HG03342 (cell line): ENCODE data around the gene OPN4.

Experiments used
- ATAC-seq: cut with Tn5 transposase; IDR thresholded peaks from one replicate; pipeline ENCODE4 v1.9.1; 2021; ENCODE audit warnings: mild to moderate bottlenecking, moderate library complexity; ENCODE audit not compliant: unreplicated experiment

Gene OPN4

GRCh38 chr10:86647773-86648703 is 6.3 kb upstream of the OPN4 start:
- ATAC-seq: no peak

DNA sequence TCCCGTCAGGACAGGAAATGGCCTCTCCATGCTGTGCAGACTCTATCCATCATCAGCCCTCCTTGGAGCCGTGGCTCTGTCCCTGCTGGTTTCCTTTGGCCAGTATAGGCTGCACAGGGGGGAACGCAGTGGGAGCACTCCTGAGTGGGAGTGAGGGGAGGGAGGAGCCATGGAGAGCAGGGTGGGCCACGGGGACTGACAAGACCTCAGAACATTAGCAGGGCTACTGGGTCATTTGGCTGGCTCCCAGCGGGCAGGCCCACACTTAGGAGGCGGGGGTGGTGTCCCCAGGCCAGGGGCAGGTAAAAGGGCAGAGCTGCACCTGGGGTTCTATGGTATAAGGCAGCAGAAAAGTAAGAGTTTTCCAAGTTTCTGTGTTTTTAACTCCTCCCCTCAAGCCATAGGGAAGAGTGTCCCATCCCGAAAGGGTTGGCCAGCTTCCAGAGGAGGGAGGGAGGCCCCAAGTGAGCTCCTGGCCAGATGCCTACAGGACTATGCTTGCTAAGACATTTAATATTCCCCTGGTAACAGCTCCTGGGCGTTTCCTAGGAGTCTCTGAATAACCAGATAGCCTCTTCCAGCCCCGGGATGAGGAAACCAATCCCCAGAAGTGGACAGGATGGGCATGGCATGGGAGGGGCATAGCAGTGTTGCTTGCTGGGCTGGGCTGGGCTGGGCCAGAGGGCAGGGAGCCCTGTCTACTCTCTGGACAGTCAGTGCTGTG is 5.5 kb upstream of the OPN4 start:
- no peak for ATAC-seq

- ATAC-seq: no peak
These were observed 4.7 kb upstream of the OPN4 start for GRCh38 chr10:86649471-86650150.

- no peak for ATAC-seq
These were observed 4.2 kb upstream of the OPN4 start for GRCh38 chr10:86650151-86650550.

DNA sequence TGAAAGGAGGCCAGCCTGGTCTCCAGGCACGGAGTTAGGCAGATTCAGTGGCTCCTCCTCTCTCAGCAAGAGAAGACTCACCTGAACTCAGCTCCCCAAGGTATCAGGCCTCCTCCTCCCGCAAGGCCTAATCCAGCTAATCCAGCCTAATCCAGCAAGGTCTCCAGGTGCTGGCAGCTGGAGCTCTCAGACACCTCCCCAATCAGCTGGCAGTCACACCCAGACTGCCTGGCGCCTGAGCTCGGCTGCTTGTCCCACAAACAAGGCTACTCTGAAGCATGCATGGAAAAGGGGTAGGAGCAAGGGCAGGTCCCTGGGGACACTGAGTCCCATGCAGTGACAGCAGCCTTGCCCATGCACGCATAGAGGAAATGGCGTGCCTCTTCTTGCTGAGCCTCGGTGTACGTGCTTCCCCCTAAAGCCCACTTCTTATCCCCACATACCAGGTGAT is 3.3 kb upstream of the OPN4 start:
- ATAC-seq: no peak

DNA sequence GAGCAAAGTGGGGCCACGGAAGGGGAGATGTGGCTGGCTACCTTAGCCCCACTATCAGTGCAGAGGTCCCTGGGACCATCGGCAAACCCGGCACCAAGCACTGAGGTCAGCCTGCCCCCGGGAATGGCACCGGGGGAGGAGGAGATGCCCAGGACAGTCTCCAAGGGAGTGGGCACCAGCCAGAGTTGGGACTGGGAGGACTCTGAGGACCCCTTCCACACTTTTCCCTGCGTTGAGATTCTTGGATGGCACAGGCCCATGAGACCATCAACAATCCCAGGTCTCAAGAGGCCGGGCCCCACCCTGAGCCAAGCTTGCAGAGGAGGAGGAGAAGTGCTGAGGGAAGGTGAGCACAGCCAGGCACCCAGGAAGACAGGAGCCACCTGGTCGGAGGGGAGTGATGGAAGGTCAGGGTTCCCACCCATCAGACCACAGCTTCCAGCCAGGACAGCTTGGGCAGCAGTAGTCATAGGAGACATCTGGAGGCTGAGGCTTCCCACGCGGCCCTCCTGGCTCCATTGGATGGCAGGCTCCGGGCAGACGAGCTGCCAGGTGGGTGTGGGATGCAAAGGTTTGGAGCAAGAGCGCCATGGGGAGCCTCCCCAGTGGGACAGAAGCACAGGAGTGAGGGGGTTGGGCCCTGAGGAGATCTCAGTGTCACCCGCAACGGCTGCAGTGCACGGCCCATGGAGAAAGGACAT is 2.6 kb upstream of the OPN4 start:
- no peak for ATAC-seq

DNA sequence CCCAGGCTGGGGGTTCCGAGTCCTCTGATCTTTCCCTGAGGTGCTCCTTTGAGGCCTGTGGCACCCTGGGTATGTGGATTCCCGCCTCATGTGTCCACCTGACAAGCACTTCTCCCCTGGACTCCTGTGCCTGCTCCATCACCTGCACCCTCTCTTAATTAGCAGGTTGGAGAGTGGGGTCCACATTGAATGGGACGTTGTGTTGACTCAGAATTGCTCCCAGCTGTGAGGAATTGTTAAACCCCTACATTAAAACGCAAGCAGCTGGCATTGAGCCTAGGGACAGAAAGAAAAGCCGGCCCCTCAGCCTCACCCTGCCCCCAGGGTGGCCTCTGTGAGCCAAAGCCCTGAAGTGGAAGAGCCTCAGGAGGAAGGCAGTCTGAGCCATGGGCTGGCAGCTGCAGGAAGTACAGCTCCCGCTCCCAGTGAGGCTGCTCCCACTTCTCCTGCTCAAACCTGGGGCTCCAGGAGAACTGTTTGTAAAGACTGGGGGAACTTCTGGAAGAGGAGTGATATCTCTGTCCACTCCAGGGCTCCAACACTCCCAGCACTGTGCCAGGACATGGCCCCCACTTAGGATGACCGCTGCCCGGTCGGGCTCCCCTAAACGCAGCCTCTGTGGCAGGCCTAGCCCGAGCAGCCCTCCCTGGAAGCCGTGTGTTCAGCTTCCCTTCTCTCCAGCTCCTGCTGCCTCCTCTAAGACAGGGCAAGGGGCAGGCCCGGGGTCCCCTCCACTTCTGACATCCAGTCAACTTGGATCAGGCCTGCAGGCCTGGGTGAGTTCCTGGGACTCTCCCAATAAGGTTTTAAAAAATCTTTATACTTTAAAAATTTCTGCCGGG is 1.8 kb upstream of the OPN4 start:
- no peak for ATAC-seq

DNA sequence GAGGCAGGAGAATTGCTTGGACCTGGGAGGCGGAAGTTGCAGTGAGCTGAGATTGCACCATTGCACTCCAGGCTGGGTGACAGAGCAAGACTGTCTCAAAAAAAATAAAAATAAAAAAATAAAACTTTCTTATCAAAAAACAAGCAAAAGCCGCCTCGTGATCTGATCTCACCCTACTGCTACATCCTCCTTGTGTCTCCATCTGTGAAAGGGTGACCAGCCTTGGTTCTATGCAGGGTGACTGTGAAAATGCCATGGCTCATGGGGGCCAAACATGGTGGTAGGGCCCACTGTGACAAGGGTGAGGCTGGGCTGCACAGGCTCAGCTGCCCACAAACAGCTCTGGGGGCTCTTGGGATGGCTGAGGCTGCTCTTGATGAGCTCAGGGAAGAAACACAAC is 968 bp upstream of the OPN4 start:
- ATAC-seq: no peak

- ATAC-seq: no peak
These were observed 360 bp upstream of the OPN4 start for GRCh38 chr10:86653987-86654386.

DNA sequence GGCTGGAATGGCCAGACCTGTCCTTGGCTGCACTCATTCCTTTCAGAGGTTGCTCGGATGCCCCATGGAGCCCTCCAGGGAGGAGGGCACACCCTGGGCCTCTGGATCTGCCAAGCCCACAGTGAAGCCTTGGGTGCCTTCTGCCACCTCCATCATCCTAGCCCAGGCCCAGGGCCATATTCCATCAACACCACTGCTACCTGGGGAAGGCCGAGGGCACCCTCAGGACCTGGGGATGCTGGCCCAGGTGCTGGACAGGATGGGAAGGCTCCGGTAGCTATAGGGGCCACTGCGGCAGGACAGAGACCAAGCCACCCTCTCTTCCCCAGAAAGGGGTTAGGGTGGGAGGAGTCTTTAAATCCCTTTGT is 810 bp downstream of the OPN4 start:
- no peak for ATAC-seq

GRCh38 chr10:86655596-86655995 is 1.2 kb downstream of the OPN4 start:
- no peak for ATAC-seq

DNA sequence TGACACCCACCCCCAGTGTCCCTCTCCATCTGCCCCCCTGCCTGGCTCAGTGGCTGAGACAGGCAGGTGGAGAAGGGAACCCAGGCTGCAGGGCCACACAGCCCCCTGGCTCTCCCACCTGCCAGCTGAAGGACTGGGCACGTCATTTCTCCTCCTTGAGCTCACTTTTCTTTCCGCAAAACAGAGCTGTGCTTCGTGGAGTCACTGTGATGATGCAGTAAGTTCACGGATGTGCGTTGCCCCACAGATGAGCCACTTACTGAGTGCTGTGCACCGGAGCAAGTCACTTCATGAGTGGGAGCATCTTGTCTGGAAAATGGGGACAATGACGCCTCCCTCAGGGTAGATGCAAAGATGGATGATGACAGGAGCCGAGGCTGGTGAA is 2.7 kb downstream of the OPN4 start:
- ATAC-seq: no peak

GRCh38 chr10:86657396-86658011 is 3.2 kb downstream of the OPN4 start:
- ATAC-seq: no peak

GRCh38 chr10:86658261-86658741 is 4.0 kb downstream of the OPN4 start:
- no peak for ATAC-seq

DNA sequence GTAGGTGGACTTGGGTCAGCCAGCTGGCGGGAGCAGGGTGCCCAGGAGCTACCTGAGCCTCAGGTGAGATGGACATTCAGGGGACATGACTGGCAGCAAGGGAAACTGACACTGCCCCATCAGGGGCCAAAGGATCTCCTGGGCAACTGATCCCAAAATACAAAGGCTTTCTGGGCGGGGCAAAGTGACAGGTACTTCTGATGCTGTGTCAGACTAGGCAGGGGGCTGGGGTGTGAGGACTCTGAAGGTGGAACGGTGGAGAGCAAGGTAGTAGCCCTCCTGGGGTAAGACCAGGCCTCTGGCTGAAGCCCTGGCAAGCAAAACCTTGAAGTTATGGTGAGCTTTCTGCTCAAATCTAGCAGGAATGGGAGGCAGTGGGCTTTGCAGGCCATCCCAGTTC is 4.4 kb downstream of the OPN4 start:
- no peak for ATAC-seq

GRCh38 chr10:86659161-86659691 is 4.9 kb downstream of the OPN4 start:
- no peak for ATAC-seq

DNA sequence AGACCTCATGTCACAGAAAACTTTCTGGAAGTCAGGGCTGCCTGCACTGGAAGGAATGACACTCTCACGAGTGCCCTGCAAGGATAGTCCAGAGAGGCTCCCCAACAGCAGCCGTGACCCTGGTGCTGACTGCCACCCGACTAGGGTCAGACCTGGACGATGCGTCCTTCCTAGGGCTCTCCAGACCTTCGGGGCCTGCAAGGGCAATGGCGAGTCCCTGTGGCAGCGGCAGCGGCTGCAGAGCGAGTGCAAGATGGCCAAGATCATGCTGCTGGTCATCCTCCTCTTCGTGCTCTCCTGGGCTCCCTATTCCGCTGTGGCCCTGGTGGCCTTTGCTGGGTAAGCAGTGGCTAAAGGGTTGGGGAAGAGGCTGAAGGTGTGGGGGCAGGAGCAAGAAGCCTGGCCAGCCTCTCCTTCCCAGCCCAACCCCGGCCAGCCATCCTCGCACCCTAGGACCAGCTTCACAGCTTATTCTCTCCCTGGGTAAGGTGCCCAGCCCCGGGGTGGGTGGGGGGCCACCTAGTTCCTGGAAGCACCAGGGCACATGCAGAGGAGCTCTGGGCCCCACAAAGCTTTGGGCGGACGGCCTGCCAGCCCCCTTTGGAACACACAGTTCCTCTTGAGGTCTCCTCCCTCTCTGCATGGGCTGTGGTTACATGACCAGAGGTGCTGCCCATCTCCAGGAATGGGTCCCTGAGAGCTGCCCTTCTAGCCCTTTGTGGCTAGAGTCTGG is 5.5 kb downstream of the OPN4 start:
- ATAC-seq: no peak

DNA sequence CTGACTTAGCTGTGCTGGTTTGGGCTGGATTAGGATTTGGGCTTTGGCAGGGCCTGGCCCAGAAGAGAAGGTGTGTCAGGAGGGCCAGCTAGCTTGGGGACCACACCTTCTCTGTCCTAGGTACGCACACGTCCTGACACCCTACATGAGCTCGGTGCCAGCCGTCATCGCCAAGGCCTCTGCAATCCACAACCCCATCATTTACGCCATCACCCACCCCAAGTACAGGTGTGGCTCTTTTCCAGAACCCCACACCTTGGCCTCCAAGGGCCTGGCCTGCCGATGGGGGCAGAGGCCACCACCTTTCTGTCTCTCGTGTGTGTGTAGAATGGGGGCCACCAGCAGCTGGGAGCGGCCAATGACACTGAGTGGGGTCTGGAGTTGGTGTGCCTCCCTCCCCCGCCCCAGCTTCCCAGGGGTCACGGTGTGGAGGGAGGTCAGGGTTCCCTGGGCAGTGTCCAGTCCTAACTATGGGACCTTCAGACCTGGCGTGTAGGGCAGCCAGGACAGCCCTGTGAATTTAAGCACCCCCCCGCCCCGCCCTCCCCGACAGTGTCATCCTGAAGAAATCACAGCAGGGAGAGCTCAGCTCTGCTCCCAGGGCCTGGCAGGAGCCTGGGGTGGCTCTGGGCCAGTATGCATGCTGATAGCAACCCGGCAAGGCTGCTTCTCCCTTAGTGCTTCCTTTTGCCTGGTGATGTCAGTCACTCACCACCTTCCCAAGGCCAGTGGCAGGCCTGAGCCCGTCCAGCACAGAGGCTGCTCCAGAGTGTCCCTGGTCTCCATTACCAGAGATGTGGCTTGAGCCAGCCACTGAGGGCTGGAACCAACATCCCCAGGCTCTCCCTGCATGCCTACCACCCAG is 7.0 kb downstream of the OPN4 start:
- no peak for ATAC-seq
